Prostate gland (tissue), 2 donors: ENCODE measurements around the gene HBS1L. TPM values are rescaled to one million over a fixed set of nuclear protein-coding genes. Genes with fewer than 3 reads are reported as not detected.

Experiments
- DNase-seq: peaks from one replicate; pipeline ENCODE4 v3.0.0-alpha.2; 2019; ENCODE audit warnings: low spot score
- H3K27ac ChIP-seq, 2 donors: fragments of 200-600 bp; sonication (generic); 2 replicates each; pipeline ENCODE4 v1.5.1; 2017 to 2019
- H3K27me3 ChIP-seq: fragments of 200-600 bp; sonication (generic); replicated peaks from 2 replicates; pipeline ENCODE4 v1.5.1; 2019; ENCODE audit not compliant: insufficient read depth
- H3K36me3 ChIP-seq, 2 donors: fragments of 200-600 bp; sonication (generic); 1 replicate in 1 of 2; 2 replicates in 1 of 2; pipeline versions ENCODE4 v1.5.1 to v1.8.1; 2017 to 2019
- H3K4me1 ChIP-seq: fragments of 200-600 bp; sonication (generic); replicated peaks from 2 replicates; pipeline ENCODE4 v1.5.1; 2019
- H3K4me3 ChIP-seq, 2 donors: fragments of 200-600 bp; sonication (generic); 2 replicates each; pipeline ENCODE4 v1.5.1; 2017 to 2019
- H3K9me3 ChIP-seq: fragments of 200-600 bp; sonication (generic); 2 replicates; pipeline ENCODE4 v1.5.1; 2017
- CTCF ChIP-seq, 4 experiments: fragments of 200-600 bp in 2 of 4; fragments of 450-650 bp in 2 of 4; sonication (generic) in 2 of 4; IDR thresholded peaks; 1 replicate in 3 of 4; 2 replicates in 1 of 4; pipeline ENCODE4 v1.5.1; 2016 to 2019; ENCODE audit warnings: antibody characterized with exemption in 4 of 4, mild to moderate bottlenecking in 2 of 4, moderate library complexity in 2 of 4
- POLR2A ChIP-seq: fragments of 450-650 bp; IDR thresholded peaks from one replicate; pipeline ENCODE4 v1.6.1; 2016; ENCODE audit warnings: antibody characterized with exemption, mild to moderate bottlenecking
- POLR2AphosphoS5 ChIP-seq: sonication (generic); formaldehyde crosslinking; IDR thresholded peaks from one replicate; pipeline ENCODE4 v1.6.1; 2017; ENCODE audit warnings: antibody characterized with exemption
- WGBS: methylation state at CpG from one replicate; pipeline ENCODE4 v1.1.5; 2018; 5-methylcytosine and 5-hydroxymethylcytosine counted together
- intact Hi-C: fragments of 100-400 bp; cut with DNase I; formaldehyde crosslinking; loops from one replicate; pipeline ENCODE4 v1.14.2; 2022
- total RNA-seq, 2 donors: library from RNA; depleted of rRNA; stranded (reverse); fragments of >200 nt; gene quantifications; one replicate each; pipeline ENCODE4 v1.1.0, GENCODE V29; 2016

The HBS1L gene
- total RNA-seq, 2 donors from 2014 or later, result 54.2 to 72.1 TPM

GRCh38 chr6:135087803-135088202 lies 33.2 kb upstream of the HBS1L start:
- no peak for TF ChIP-seq CTCF (IDR thresholded peaks at IDR 0.05)
- TF ChIP-seq POLR2AphosphoS5, result no peak
- no peak for TF ChIP-seq POLR2A
- WGBS, result 39% methylated on average over 5 of the region's 5 CpGs
- DNase-seq, result no peak
- Histone ChIP-seq H3K36me3 (no peaks in the 10 kb centered on the region), H3K27me3 (peaks cover 2% of the 10 kb centered on the region), H3K27ac (no peak overlapping the region), H3K9me3 (no peaks in the 10 kb centered on the region), H3K4me3 (no peak overlapping the region), H3K4me1 (no peaks in the 10 kb centered on the region)
- intact Hi-C loops, result no loop called here

GRCh38 chr6:135087403-135087802 lies 32.8 kb upstream of the HBS1L start:
- TF ChIP-seq CTCF (IDR thresholded peaks at IDR 0.05), result no peak
- no peak for TF ChIP-seq POLR2A
- TF ChIP-seq POLR2AphosphoS5, result no peak
- Histone ChIP-seq H3K36me3 (no peaks in the 10 kb centered on the region), H3K9me3 (no peaks in the 10 kb centered on the region), H3K4me1 (no peaks in the 10 kb centered on the region), H3K27ac (no peak overlapping the region), H3K27me3 (peaks cover 2% of the 10 kb centered on the region), H3K4me3 (no peak overlapping the region)
- DNase-seq, result no peak
- 94% methylated on average over 3 of the region's 3 CpGs for WGBS
- intact Hi-C loops, result no loop called here

- Histone ChIP-seq H3K36me3 (no peaks in the 10 kb centered on the region), H3K4me3 (no peak overlapping the region), H3K9me3 (no peaks in the 10 kb centered on the region), H3K27me3 (peaks cover 2% of the 10 kb centered on the region), H3K4me1 (no peaks in the 10 kb centered on the region), H3K27ac (no peak overlapping the region)
- DNase-seq, result no peak
- intact Hi-C loops, result no loop called here
- TF ChIP-seq CTCF (IDR thresholded peaks at IDR 0.05) (no peak), POLR2AphosphoS5 (no peak), POLR2A (no peak)
- 44% methylated on average over 5 of the region's 5 CpGs for WGBS
These were observed 31.8 kb upstream of the HBS1L start for GRCh38 chr6:135086414-135086764.

DNA sequence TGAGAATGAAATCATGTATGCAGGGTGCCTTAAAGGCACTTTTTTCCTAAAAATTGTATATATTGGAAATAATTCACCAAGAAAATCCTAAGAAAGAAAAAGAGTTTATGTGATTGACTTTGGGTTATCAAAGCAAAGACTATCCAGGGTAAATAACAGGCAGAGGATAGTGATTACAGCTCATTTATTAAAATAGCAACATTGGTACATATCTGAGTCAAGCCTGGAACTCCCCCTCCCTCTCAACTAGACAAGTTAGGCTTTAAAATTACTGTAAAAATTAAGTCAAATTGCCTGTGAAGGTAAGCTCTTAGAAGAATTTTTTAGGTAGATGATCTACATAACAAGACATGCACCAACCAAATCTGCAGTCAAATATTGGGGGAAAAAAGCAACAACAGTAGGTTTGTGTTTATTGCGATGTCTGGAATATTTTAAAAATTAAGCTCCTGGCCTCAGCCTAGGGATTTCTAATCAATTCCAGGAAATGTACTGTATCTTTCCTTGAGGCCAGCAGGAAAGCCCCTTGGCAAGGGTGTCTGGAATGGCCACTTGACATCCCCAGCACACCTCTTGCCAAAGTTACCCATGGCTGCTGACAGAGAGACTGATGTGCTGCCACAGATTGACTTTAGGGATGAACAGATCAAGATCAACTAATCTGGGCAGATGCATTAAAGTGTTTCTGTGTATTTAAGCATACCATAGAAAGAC lies 31.2 kb upstream of the HBS1L start:
- Histone ChIP-seq H3K4me3 (no peak overlapping the region), H3K27me3 (peaks cover 2% of the 10 kb centered on the region), H3K9me3 (no peaks in the 10 kb centered on the region), H3K27ac (no peak overlapping the region), H3K36me3 (no peaks in the 10 kb centered on the region), H3K4me1 (no peaks in the 10 kb centered on the region)
- TF ChIP-seq CTCF (IDR thresholded peaks at IDR 0.05), result no peak
- intact Hi-C loops, result no loop called here
- no peak for DNase-seq
- WGBS, result 89% methylated on average over 1 of the region's 1 CpG

DNA sequence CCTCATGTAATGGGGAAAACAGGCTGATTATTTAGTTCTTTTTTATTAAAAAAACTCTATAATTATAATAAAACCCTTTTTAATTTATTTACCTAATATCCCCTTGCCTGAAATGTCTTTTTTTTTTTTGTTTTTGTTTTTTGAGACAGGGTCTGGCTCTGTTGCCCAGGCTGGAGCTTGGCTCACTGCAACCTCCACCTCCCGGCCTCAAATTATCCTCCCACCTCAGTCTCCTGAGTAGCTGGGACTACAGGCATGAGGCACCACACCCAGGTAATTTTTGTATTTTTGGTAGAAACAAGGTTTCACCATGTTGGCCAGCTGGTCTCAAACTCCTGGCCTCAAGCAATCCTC lies 30.3 kb upstream of the HBS1L start:
- TF ChIP-seq CTCF (IDR thresholded peaks at IDR 0.05), result no peak
- TF ChIP-seq POLR2A, result no peak
- TF ChIP-seq POLR2AphosphoS5, result no peak
- H3K36me3 ChIP-seq, result no peaks in the 10 kb centered on the region
- peaks cover 2% of the 10 kb centered on the region for H3K27me3 ChIP-seq
- H3K27ac ChIP-seq, result no peak overlapping the region
- intact Hi-C loops, result no loop called here
- no peak for DNase-seq
- H3K4me3 ChIP-seq, result no peak overlapping the region
- no peaks in the 10 kb centered on the region for H3K4me1 ChIP-seq
- 100% methylated on average over 1 of the region's 1 CpG for WGBS
- no peaks in the 10 kb centered on the region for H3K9me3 ChIP-seq
